CD4-positive, alpha-beta T cell treated with Interleukin-21 for 1 hour (primary cell): ENCODE data around the gene CCL24.
"Not testable (repeated sequence)": the region's sequence is repeated elsewhere in the genome, so short reads cannot be mapped to it uniquely, and the experiment has no call there.

Experiments
- DNase-seq: peaks from one replicate; pipeline ENCODE4 v3.0.0-alpha.2; 2020

CCL24 gene

DNA sequence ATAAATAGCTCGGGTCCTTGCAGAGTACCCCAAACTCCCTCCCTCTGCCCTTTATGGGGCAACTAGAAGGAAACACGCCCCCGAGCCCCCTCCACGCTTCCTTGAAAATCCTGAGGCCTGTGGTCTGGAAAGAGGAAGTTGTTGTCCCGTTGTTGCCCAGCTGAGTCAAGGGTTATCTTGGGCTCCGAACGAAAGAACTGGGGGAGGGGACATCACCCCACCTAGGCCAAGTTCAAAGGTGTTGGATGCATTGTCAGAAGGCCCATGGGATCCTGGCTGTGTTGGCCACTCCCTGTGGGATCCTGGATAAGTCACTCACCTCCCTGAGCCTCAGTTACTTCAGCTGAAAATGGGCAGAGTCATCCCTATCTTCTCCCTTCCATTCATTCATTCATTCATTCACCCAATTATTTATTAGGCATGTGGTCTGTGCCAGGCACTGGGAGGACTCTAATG, at the start of gene CCL24:
TSS of gene CCL24 (minus strand) at position 26 of the 456 bp plus-strand sequence. CDS start 91 bp downstream, outside the sequence.
- DNase-seq = no peak

DNA sequence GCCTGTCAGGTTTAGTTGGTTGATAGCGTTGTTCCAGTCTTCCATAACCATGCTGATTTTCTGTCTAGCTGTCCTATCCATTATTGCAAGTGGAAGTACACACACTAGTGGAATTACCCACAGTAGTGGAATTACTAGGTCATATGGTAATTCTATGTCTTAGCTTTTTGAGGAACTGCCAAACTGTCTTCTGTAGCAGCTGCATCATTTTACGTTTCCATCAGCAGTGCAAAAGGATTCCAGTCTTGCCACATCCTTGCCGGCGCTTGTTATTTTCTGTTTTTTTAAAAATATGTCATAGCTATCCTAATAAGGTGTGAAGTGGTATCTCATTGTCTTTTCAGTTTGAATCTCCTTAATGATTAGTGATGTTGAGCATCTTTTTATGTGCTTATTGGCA, 48.0 kb upstream of the CCL24 start:
- no peak for DNase-seq

DNA sequence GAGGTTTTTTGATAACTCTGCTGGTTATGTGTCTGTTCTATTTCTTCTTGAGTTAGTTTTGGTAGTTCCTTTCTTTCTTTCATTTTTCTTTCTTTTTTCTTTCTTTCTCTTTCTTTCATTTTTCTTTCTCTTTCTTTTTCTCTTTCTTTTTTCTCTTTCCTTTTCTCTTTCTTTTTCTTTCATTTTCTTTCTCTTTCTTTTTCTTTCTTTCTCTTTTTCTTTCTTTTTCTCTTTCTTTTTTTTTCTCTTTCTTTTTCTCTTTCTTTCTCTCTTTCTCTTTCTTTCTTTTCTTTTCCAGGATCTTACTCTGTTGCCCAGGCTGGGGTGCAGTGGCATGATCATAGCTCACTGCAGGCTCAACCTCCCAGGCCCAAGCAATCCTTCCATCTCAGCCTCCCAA, 44.8 kb upstream of the CCL24 start:
- DNase-seq = no peak

DNA sequence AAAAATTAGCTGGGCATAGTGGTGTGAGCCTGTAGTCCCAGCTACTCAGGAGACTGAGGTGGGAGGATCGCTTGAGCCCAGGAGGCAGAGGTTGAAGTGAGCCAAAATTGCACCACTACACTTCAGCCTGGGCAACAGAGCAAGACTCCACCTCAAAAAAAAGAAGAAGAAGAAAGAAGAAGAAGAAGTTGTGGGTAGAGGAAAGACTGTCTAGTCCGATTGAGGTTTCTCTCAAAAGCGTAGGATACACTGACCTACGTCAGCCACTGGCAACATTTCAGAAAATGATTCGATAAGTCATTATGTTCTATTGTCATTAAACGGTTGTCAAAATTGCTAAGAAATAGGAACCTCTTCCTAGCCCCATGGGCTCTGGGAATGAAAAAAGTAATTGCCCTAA, 42.9 kb upstream of the CCL24 start:
- DNase-seq = no peak

DNA sequence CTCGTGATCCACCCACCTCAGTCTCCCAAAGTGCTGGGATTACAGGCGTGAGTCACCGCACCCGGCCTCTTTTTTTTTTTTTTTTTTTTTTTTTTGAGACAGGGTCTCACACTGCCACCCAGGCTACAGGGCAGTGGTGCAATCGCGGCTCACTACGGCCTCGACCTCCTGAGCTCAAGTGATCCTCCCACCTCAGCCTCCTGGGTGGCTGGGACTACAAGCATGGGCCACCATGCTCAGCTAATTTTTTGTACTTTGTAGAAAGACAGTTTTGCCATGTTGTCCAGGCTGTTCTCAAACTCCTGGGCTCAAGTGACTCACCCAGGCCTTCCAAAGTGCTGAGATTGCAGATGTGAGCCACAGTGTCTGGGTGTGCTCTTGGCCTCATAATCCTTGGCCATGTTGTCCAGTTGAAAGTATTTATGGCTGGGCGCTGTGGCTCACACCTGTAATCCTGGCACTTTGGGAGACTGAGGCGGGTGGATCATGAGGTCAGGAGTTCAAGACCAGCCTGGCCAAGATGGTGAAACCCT, 41.3 kb upstream of the CCL24 start:
- not testable (repeated sequence) for DNase-seq

GRCh38 chr7:75854233-75854632, 40.6 kb upstream of the CCL24 start:
- DNase-seq = no peak

- no peak for DNase-seq
These were observed 36.6 kb upstream of the CCL24 start for GRCh38 chr7:75850235-75850634.

DNA sequence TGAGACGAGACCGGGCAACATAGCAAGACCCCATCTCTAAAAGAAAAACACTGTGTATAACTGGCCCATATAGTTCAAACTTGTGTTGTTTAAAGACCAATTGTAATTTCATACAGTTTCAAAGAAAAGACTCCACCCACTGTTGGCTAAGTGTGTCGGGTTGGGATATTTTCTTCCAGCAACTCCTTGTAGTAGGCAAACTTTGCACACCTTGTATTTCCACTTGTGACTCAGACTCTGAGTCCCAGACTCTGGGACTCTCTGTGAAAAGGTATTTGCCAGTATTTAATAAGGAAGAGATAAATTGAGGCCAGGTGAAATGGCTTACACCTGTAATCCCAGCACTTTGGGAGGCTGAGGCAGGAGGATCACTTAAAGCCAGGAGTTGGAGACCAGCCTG, 36.0 kb upstream of the CCL24 start:
- DNase-seq = no peak

GRCh38 chr7:75847707-75848106, 34.1 kb upstream of the CCL24 start:
- DNase-seq = no peak

DNA sequence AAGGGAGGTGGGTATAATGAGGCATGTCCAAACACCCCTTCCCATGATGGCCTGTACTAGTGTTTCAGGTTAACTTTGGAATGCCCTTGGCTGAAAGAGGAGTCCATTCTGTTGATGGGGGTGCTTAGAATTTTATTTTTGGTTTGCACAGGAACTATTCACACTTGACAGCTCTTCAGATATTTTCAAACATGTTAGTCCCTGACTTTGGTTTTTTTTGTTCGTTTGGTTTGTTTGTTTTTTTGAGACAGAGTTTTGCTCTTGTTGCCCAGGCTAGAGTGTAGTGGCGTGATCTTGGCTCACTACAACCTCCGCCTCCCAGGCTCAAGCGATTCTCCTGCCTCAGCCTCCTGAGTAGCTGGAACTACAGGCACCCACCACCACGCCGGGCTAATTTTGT, 31.5 kb upstream of the CCL24 start:
- not testable (repeated sequence) for DNase-seq

DNA sequence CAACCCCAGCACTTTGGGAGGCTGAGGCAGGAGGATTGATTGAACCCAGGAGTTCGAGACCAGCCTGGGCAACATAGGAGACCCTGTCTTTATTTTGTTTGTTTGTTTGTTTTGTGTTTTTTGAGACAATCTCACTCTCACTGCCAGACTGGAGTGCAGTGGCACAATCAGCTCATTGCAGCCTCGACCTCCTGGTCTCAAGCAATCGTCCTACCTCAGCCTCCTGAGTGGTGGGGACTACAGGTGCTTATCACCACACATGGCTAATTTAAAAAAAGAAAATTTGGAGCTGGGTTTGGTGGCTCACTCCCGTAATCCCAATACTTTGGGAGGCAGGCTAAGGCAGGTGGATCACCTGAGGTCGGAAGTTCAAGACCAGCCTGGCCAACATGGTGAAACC, 30.6 kb upstream of the CCL24 start:
- DNase-seq = no peak

GRCh38 chr7:75843613-75844116, 30.1 kb upstream of the CCL24 start:
- no peak for DNase-seq

- peak; percentile 4 for DNase-seq
These were observed 29.3 kb upstream of the CCL24 start for GRCh38 chr7:75842836-75843446.

DNA sequence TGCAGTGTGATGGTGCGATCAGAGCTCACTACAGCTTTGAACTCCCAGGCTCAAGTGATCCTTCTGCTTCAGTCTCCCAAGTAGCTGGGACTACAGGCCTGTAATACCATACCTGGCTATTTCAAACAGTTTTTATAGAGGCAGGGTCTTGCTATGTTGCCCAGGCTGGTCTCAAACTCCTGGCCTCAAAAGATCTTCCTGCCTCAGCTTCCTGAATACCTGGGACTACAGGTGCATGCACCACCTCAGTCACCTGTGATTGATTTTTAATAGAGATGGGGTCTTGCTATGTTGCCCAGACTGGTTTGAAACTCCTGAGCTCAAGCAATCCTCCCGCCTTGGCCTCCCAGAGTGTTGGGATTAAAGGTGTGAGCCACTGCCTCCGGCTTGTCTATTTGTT, 26.4 kb upstream of the CCL24 start:
- DNase-seq = no peak

- not testable (repeated sequence) for DNase-seq
These were observed 24.8 kb upstream of the CCL24 start for GRCh38 chr7:75838281-75838930.

- DNase-seq = no peak
These were observed 23.2 kb upstream of the CCL24 start for GRCh38 chr7:75836798-75837197.

GRCh38 chr7:75835688-75836285, 22.2 kb upstream of the CCL24 start:
- DNase-seq = no peak

- DNase-seq = not testable (repeated sequence)
These were observed 20.1 kb upstream of the CCL24 start for GRCh38 chr7:75833662-75834061.

- DNase-seq = no peak
These were observed 17.4 kb upstream of the CCL24 start for GRCh38 chr7:75830978-75831377.

DNA sequence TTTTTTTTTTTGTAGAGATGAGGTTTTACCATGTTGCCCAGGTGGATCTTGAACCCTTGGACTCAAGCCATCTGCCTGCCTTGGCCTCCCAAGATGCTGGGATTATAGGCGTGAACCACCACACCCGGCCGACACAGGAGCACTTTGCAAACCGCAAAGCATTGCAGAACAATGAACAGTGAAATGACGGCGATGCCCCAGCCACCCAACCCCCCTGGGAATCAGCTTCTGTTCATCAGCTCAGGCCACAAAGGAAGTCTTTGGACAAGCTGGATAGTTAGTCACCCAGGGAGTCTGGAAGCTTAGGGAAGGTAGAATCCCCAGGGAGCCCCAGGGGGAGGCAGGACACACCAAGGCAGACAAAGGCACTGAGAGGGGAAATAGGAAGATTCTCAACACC, 16.1 kb upstream of the CCL24 start:
- DNase-seq = not testable (repeated sequence)

GRCh38 chr7:75823198-75823910, 9.7 kb upstream of the CCL24 start:
- DNase-seq = no peak

GRCh38 chr7:75820688-75821087, 7.1 kb upstream of the CCL24 start:
- DNase-seq = no peak

DNA sequence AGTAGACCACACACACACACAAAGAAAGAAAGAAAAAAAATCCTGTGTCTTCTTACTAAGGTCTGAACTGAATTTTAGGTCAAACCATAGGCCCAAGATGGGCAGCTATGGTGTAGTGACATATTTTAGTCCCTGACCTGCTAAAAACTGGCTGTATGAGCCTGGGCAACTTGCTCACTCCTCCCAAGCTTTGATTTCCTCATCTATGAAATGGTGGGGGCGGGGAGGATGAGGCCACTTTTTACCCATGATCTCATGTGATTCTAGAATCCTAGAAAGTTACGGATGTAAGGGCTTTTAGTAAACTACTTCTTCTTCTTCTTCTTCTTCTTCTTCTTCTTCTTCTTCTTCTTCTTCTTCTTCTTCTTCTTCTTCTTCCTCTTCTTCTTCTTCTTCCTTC, 6.1 kb upstream of the CCL24 start:
- DNase-seq = no peak
